CD14-positive monocyte (primary cell): ENCODE data around the gene APOH. TPM values are rescaled to one million over a fixed set of nuclear protein-coding genes. Genes with fewer than 3 reads are reported as not detected.

ENCODE experiments used
- DNase-seq, 3 donors: peaks; one replicate each; pipeline ENCODE4 v3.0.0-alpha.2; 2011 to 2022
- H2AFZ ChIP-seq: 2 replicates; pipeline ENCODE4 v1.6.0; 2012; ENCODE audit warnings: mild to moderate bottlenecking, low read depth, low read length, inconsistent platforms; ENCODE audit not compliant: insufficient read depth, poor library complexity, severe bottlenecking
- H3K27ac ChIP-seq, 2 donors: 1 replicate in 1 of 2; 2 replicates in 1 of 2; pipeline ENCODE4 v1.5.1; 2012 to 2013; ENCODE audit warnings: low read length in 2 of 2, control low read depth in 1 of 2, inconsistent platforms in 1 of 2, low read depth in 1 of 2, mild to moderate bottlenecking in 1 of 2
- H3K27me3 ChIP-seq, 2 donors: one replicate each; pipeline versions ENCODE4 v1.6.0 to v1.6.1; 2011 to 2013; ENCODE audit warnings: low read length in 2 of 2; ENCODE audit not compliant: control insufficient read depth in 2 of 2, insufficient read depth in 2 of 2
- H3K36me3 ChIP-seq, 2 donors: replicated peaks in 1 of 2; 1 replicate in 1 of 2; 2 replicates in 1 of 2; pipeline versions ENCODE4 v1.5.1 to v1.6.1; 2012 to 2013; ENCODE audit warnings: low read length in 2 of 2, control low read depth in 1 of 2, inconsistent platforms in 1 of 2, mild to moderate bottlenecking in 1 of 2; ENCODE audit not compliant: insufficient read depth in 2 of 2, control insufficient read depth in 1 of 2
- H3K4me1 ChIP-seq, 2 donors: 1 replicate in 1 of 2; 2 replicates in 1 of 2; pipeline versions ENCODE4 v1.5.1 to v1.6.1; 2012 to 2013; ENCODE audit warnings: low read length in 2 of 2, control low read depth in 1 of 2, inconsistent platforms in 1 of 2, mild to moderate bottlenecking in 1 of 2, moderate library complexity in 1 of 2; ENCODE audit not compliant: insufficient read depth in 2 of 2, control insufficient read depth in 1 of 2
- H3K4me2 ChIP-seq: replicated peaks from 2 replicates; pipeline ENCODE3; 2012; ENCODE audit warnings: low read length, moderate library complexity, mild to moderate bottlenecking; ENCODE audit not compliant: poor library complexity, severe bottlenecking; ENCODE audit errors: extremely low read depth
- H3K4me3 ChIP-seq, 3 experiments: fragments of 200-600 bp in 1 of 3; sonication (generic) in 1 of 3; replicated peaks in 1 of 3; 1 replicate in 2 of 3; 2 replicates in 1 of 3; pipeline ENCODE4 v1.5.1; 2011 to 2013; ENCODE audit warnings: low read length in 3 of 3, mild to moderate bottlenecking in 3 of 3, control low read depth in 2 of 3, low read depth in 2 of 3, inconsistent platforms in 1 of 3, moderate library complexity in 1 of 3
- H3K79me2 ChIP-seq: 2 replicates; pipeline ENCODE4 v1.6.0; 2012; ENCODE audit warnings: mild to moderate bottlenecking, control low read depth, inconsistent platforms, low read length, moderate library complexity; ENCODE audit not compliant: insufficient read depth
- H3K9ac ChIP-seq: 2 replicates; pipeline ENCODE4 v1.6.0; 2017; ENCODE audit warnings: low read length, mild to moderate bottlenecking; ENCODE audit not compliant: insufficient read depth, poor library complexity, severe bottlenecking
- H3K9me3 ChIP-seq, 2 donors: replicated peaks in 1 of 2; 1 replicate in 1 of 2; 2 replicates in 1 of 2; pipeline versions ENCODE4 v1.5.1 to v1.6.1; 2012 to 2013; ENCODE audit warnings: low read length in 2 of 2, control low read depth in 1 of 2; ENCODE audit not compliant: control insufficient read depth in 1 of 2, insufficient read depth in 1 of 2
- H4K20me1 ChIP-seq: 2 replicates; pipeline ENCODE4 v1.6.0; 2012; ENCODE audit warnings: mild to moderate bottlenecking, low read length, control low read depth, moderate library complexity; ENCODE audit not compliant: insufficient read depth
- H3K27ac Mint-ChIP-seq, 7 donors: one replicate each; pipeline ENCODE4 v1.8.0; 2020; ENCODE audit warnings: mild to moderate bottlenecking in 7 of 7, mixed read lengths in 7 of 7, moderate library complexity in 6 of 7, inconsistent platforms in 2 of 7
- H3K27me3 Mint-ChIP-seq, 3 donors: one replicate each; pipeline ENCODE4 v1.8.0; 2021 to 2022; ENCODE audit warnings: low read depth in 3 of 3, mild to moderate bottlenecking in 3 of 3, mixed read lengths in 3 of 3, moderate library complexity in 3 of 3, inconsistent platforms in 1 of 3
- H3K36me3 Mint-ChIP-seq, 2 donors: one replicate each; pipeline ENCODE4 v1.8.0; 2020; ENCODE audit warnings: mixed read lengths in 2 of 2, inconsistent platforms in 1 of 2, mild to moderate bottlenecking in 1 of 2
- H3K4me1 Mint-ChIP-seq: one replicate; pipeline ENCODE4 v1.8.0; 2020; ENCODE audit warnings: mild to moderate bottlenecking, mixed read lengths
- H3K4me3 Mint-ChIP-seq, 2 donors: one replicate each; pipeline ENCODE4 v1.8.0; 2020; ENCODE audit warnings: mild to moderate bottlenecking in 2 of 2, mixed read lengths in 2 of 2, moderate library complexity in 1 of 2
- H3K9me3 Mint-ChIP-seq, 7 donors: one replicate each; pipeline ENCODE4 v1.8.0; 2020 to 2022; ENCODE audit warnings: mixed read lengths in 7 of 7, mild to moderate bottlenecking in 6 of 7, moderate library complexity in 6 of 7, inconsistent platforms in 2 of 7
- WGBS: methylation state at CpG from one replicate; pipeline ENCODE4 v1.1.5; 2013; ENCODE audit warnings: missing lambda C conversion rate; ENCODE audit not compliant: insufficient coverage; 5-methylcytosine and 5-hydroxymethylcytosine counted together
- intact Hi-C, 2 donors: fragments of 100-400 bp; cut with micrococcal nuclease; formaldehyde crosslinking; loops; one replicate each; pipeline versions ENCODE4 v1.15.0 to v1.15.1; 2023
- polyA plus RNA-seq, 3 donors: library from polyadenylated mRNA; depleted of rRNA in 1 of 3; unstranded in 2 of 3; stranded (reverse) in 1 of 3; fragments of 300-500 nt in 2 of 3; fragments of >200 nt in 1 of 3; fragmentation: Illumina TruSeq in 2 of 3; gene quantifications; 1 replicate in 2 of 3; 2 replicates in 1 of 3; pipeline ENCODE4 v1.2.3, GENCODE V29; 2012 to 2021
- TF ChIP-seq, protein P1 (sequence below): fragments of 200-600 bp; IDR thresholded peaks from one replicate; pipeline ENCODE4 v1.8.0; 2022; ENCODE audit warnings: antibody characterized with exemption, mild to moderate bottlenecking

The APOH gene
- polyA plus RNA-seq, 3 donors, result not detected

DNA sequence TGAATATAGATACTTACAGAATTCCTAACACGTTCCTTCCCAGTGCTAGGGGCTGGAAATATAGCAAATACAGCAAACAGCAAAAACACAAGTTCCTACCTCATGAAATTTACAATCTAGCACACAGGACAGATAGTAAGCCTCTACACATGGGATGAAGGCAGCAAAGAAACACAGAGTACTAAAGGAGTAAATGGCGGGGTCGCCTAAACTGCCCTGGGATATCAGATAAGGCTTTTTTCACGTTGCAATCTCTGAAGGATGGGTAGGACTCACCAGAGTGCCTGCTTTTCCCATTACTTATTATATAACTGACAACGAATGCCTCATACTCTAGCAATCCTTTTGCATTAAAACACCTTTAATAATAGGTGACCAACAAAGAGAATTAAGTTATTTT is 57.1 kb downstream of the APOH start:
- H3K27ac Mint-ChIP-seq, result no peak overlapping the region

DNA sequence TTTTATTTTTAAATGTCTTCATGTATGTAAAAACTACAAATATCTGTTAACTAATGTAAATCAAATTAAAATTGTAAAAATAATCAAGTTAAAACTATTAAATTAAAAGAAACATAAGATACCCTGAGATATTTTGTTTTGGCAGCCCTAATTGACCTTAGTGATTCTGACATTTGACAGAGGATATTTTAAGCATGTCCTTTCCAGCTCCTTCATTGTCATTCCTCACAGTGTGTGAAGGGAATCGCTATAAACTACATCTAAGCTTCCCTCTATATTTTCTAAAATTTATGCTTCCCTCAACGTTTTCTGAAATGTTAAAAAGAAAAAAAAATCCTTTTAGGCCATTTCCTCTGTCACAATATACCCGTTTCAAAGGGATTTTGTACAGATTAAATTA is 57.5 kb downstream of the APOH start:
- Mint-ChIP-seq H3K27me3 (peaks cover 0 to 3% (median 2%) of the 10 kb centered on the region in 3 donors), H3K27ac (no peak overlapping the region), H3K4me3 (no peak overlapping the region), H3K9me3 (no peaks in the 10 kb centered on the region), H3K36me3 (no peaks in the 10 kb centered on the region), H3K4me1 (no peaks in the 10 kb centered on the region)
- no peaks in the 10 kb centered on the region for H3K9me3 ChIP-seq
- H3K4me2 ChIP-seq, result no peak overlapping the region
- no peaks in the 10 kb centered on the region for H4K20me1 ChIP-seq
- DNase-seq, result no peak
- no peak overlapping the region for H3K9ac ChIP-seq
- no peaks in the 10 kb centered on the region for H3K4me1 ChIP-seq
- H3K36me3 ChIP-seq, result no peaks in the 10 kb centered on the region
- no peaks in the 10 kb centered on the region for H3K27me3 ChIP-seq
- H3K79me2 ChIP-seq, result no peaks in the 10 kb centered on the region
- no peak overlapping the region for H3K27ac ChIP-seq
- H2AFZ ChIP-seq, result no peak overlapping the region
- intact Hi-C loops, result no loop called here
- TF ChIP-seq, protein P1, sequence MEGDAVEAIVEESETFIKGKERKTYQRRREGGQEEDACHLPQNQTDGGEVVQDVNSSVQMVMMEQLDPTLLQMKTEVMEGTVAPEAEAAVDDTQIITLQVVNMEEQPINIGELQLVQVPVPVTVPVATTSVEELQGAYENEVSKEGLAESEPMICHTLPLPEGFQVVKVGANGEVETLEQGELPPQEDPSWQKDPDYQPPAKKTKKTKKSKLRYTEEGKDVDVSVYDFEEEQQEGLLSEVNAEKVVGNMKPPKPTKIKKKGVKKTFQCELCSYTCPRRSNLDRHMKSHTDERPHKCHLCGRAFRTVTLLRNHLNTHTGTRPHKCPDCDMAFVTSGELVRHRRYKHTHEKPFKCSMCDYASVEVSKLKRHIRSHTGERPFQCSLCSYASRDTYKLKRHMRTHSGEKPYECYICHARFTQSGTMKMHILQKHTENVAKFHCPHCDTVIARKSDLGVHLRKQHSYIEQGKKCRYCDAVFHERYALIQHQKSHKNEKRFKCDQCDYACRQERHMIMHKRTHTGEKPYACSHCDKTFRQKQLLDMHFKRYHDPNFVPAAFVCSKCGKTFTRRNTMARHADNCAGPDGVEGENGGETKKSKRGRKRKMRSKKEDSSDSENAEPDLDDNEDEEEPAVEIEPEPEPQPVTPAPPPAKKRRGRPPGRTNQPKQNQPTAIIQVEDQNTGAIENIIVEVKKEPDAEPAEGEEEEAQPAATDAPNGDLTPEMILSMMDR, result no peak
- no peak overlapping the region for H3K4me3 ChIP-seq
- no CpG with 5 or more reads among the region's 3 CpGs for WGBS

More for the DNA sequence above, 57.1 kb downstream of the APOH start:
- Mint-ChIP-seq H3K9me3 (no peaks in the 10 kb centered on the region), H3K27me3 (peaks cover 0 to 3% (median 2%) of the 10 kb centered on the region in 3 donors), H3K36me3 (no peaks in the 10 kb centered on the region), H3K4me1 (no peaks in the 10 kb centered on the region), H3K4me3 (no peak overlapping the region)
- no peak overlapping the region for H2AFZ ChIP-seq
- H3K4me2 ChIP-seq, result no peak overlapping the region
- TF ChIP-seq, protein P1, result no peak
- H3K36me3 ChIP-seq, result no peaks in the 10 kb centered on the region
- intact Hi-C loops, result no loop called here
- H3K79me2 ChIP-seq, result no peaks in the 10 kb centered on the region
- H3K27me3 ChIP-seq, result no peaks in the 10 kb centered on the region
- WGBS, result 100% methylated on average over 3 of the region's 5 CpGs
- no peak overlapping the region for H3K27ac ChIP-seq
- no peaks in the 10 kb centered on the region for H3K9me3 ChIP-seq
- no peak overlapping the region for H3K4me3 ChIP-seq
- H3K9ac ChIP-seq, result no peak overlapping the region
- no peak for DNase-seq
- no peaks in the 10 kb centered on the region for H3K4me1 ChIP-seq
- no peaks in the 10 kb centered on the region for H4K20me1 ChIP-seq
